ENCODE data around the gene ATP6V1B1. TPM values are rescaled to one million over a fixed set of nuclear protein-coding genes. Genes with fewer than 3 reads are reported as not detected.

The ATP6V1B1 gene
- total and polyA plus RNA-seq, 2 of the 4 experiments (the other 2 are of a cell fraction) = 1.3 TPM; not detected in 1

GRCh38 chr2:70931376-70932000, 4.2 kb upstream of the ATP6V1B1 start:
- Histone ChIP-seq H3K56ac (ENCODE audit: extremely low read depth, insufficient read depth, low read length) (no peak overlapping the region), H2AFZ (replicated peaks; ENCODE audit: low read length, poor library complexity) (no peak overlapping the region), H2BK20ac (ENCODE audit: low read depth, low read length) (no peak overlapping the region), H3K9ac (ENCODE audit: low read depth, low read length) (no peak overlapping the region), H2AK9ac (replicated peaks; ENCODE audit: low read depth, low read length, poor library complexity) (no peak overlapping the region), H3K14ac (replicated peaks; ENCODE audit: low read depth, low read length) (no peak overlapping the region), H4K5ac (ENCODE audit: low read depth, low read length) (no peak overlapping the region), H3K23ac (ENCODE audit: low read depth, low read length) (no peak overlapping the region), H2AK5ac (ENCODE audit: low read depth, low read length) (no peak overlapping the region), H4K91ac (ENCODE audit: insufficient read depth, low read depth, low read length) (no peak overlapping the region), H3K27ac (ENCODE audit: insufficient read depth, low read length) (no peak overlapping the region), H2BK15ac (ENCODE audit: low read depth, low read length) (no peak overlapping the region), H4K20me1 (ENCODE audit: insufficient read depth, low read length) (no peaks in the 10 kb centered on the region; the same call in none of the 2 replicates), H2BK120ac (ENCODE audit: low read depth, low read length) (no peak overlapping the region), H3K4me3 (ENCODE audit: insufficient read depth, low read depth, low read length) (no peak overlapping the region), H4K8ac (ENCODE audit: low read depth in 2 of 2, low read length in 2 of 2) (no peak overlapping the region), H3K9me1 (ENCODE audit: insufficient read depth, low read length) (no peaks in the 10 kb centered on the region), H3K4me2 (ENCODE audit: low read depth, low read length) (no peak overlapping the region), H3K36me3 (ENCODE audit: control insufficient read depth, insufficient read depth, low read length) (no peaks in the 10 kb centered on the region; the same call in 1 of the 2 replicates), H2BK5ac (ENCODE audit: low read depth, low read length, poor library complexity, severe bottlenecking) (no peak overlapping the region), H3K27me3 (ENCODE audit: control insufficient read depth, insufficient read depth, low read length) (peaks cover 3% of the 10 kb centered on the region; the same call in 1 of the 2 replicates), H3K9me3 (ENCODE audit: control insufficient read depth, insufficient read depth, low read length) (no peaks in the 10 kb centered on the region), H3K4ac (ENCODE audit: low read depth, low read length) (no peak overlapping the region), H3K4me1 (ENCODE audit: control insufficient read depth, insufficient read depth, low read length) (no peaks in the 10 kb centered on the region), H3K79me1 (ENCODE audit: low read depth in 1 of 2, low read length in 2 of 2) (no peaks in the 10 kb centered on the region), H3K18ac (ENCODE audit: low read depth, low read length) (no peak overlapping the region)
- dilution Hi-C loops (cut with HindIII; ENCODE audit: low sequenced_read_pairs, unreplicated experiment) (no loop called here), intact Hi-C loops (cut with micrococcal nuclease) (no loop called here), in situ Hi-C loops (cut with MboI; ENCODE audit: low sequenced_read_pairs) (no loop called here)
- no peak for ATAC-seq (ENCODE audit: low read depth)
- 62% methylated on average over 3 of the region's 9 CpGs; no CpG with 5 or more reads in 1 of the 2 experiments for WGBS, 2 experiments (ENCODE audit: extremely low coverage in 2 of 2, insufficient read length in 1 of 2)
- CTCF ChIA-PET = no interaction called here
- POLR2A ChIA-PET (ENCODE audit: unreplicated experiment) = no interaction called here
- no peak for TF ChIP-seq RAD21 (IDR thresholded peaks at IDR 0.05; ENCODE audit: low read length)
- no peak for TF ChIP-seq MAZ (IDR thresholded peaks at IDR 0.05; ENCODE audit: borderline replicate concordance, low read depth, low read length)
- no peak for TF ChIP-seq FOS (IDR thresholded peaks at IDR 0.05; ENCODE audit: low read depth, low read length)
- TF ChIP-seq USF2 (IDR thresholded peaks at IDR 0.05; ENCODE audit: low read depth, low read length) = no peak
- TF ChIP-seq NFE2L2 (IDR thresholded peaks at IDR 0.05; ENCODE audit: low read depth, low read length) = no peak
- TF ChIP-seq CHD1 (IDR thresholded peaks at IDR 0.05; ENCODE audit: low read depth, low read length) = no peak
- no peak for TF ChIP-seq CTCF (conservative IDR thresholded peaks at IDR 0.05; ENCODE audit: low read depth, low read length)
- no peak for TF ChIP-seq MXI1 (IDR thresholded peaks at IDR 0.05; ENCODE audit: borderline replicate concordance, low read depth, low read length)
- no peak for TF ChIP-seq ELK1 (IDR thresholded peaks at IDR 0.05; ENCODE audit: borderline replicate concordance, low read depth, low read length)
- TF ChIP-seq MAFK (IDR thresholded peaks at IDR 0.05; ENCODE audit: low read depth, low read length) = no peak
- TF ChIP-seq CEBPB (IDR thresholded peaks at IDR 0.05; ENCODE audit: low read depth, low read length) = no peak
- TF ChIP-seq RCOR1 (IDR thresholded peaks at IDR 0.05; ENCODE audit: insufficient replicate concordance, low read length) = no peak
- no peak for TF ChIP-seq BHLHE40 (IDR thresholded peaks at IDR 0.05; ENCODE audit: low read depth, low read length)
- TF ChIP-seq POLR2A (IDR thresholded peaks at IDR 0.05; ENCODE audit: low read depth, low read length) = no peak
- no peak for TF ChIP-seq SMC3 (IDR thresholded peaks at IDR 0.05; ENCODE audit: low read depth, low read length)
- no TSS peak for BruUV-seq (replicated peaks)
- no peak for DNase-seq

Data from IMR-90 (cell line).